Measurements from ENCODE around the gene MSL2.
"Not testable (repeated sequence)": the region's sequence is repeated elsewhere in the genome, so short reads cannot be mapped to it uniquely, and the experiment has no call there.

Gene MSL2

GRCh38 chr3:136136454-136136853, 59.7 kb downstream of the MSL2 start:
- H3K9me3 Mint-ChIP-seq = no peaks in the 10 kb centered on the region
- no peak overlapping the region for H3K27ac Mint-ChIP-seq
- H3K36me3 Mint-ChIP-seq = no peaks in the 10 kb centered on the region
- H3K27me3 Mint-ChIP-seq = no peaks in the 10 kb centered on the region
- H3K4me3 Mint-ChIP-seq = no peak overlapping the region
- peaks cover 15% of the 10 kb centered on the region for H3K4me1 Mint-ChIP-seq

GRCh38 chr3:136135039-136135802, 60.9 kb downstream of the MSL2 start:
- H3K27ac Mint-ChIP-seq = peak overlapping the region; percentile 60
- no peaks in the 10 kb centered on the region for H3K27me3 Mint-ChIP-seq
- peaks cover 6% of the 10 kb centered on the region for H3K4me1 Mint-ChIP-seq
- no peak overlapping the region for H3K4me3 Mint-ChIP-seq
- no peaks in the 10 kb centered on the region for H3K36me3 Mint-ChIP-seq
- no peaks in the 10 kb centered on the region for H3K9me3 Mint-ChIP-seq

GRCh38 chr3:136134091-136134490, 62.0 kb downstream of the MSL2 start:
- no peaks in the 10 kb centered on the region for H3K9me3 Mint-ChIP-seq
- H3K4me1 Mint-ChIP-seq = peaks cover 6% of the 10 kb centered on the region
- H3K36me3 Mint-ChIP-seq = peaks cover 3% of the 10 kb centered on the region
- no peak overlapping the region for H3K27ac Mint-ChIP-seq
- H3K27me3 Mint-ChIP-seq = no peaks in the 10 kb centered on the region
- no peak overlapping the region for H3K4me3 Mint-ChIP-seq

- H3K4me3 Mint-ChIP-seq, H3K9me3 Mint-ChIP-seq, H3K27ac Mint-ChIP-seq, H3K36me3 Mint-ChIP-seq, H3K27me3 Mint-ChIP-seq, H3K4me1 Mint-ChIP-seq: not testable (repeated sequence)
Measured at GRCh38 chr3:136131647-136132046, 64.5 kb downstream of the MSL2 start.

GRCh38 chr3:136122006-136122405, 74.1 kb downstream of the MSL2 start:
- H3K27me3 Mint-ChIP-seq = no peaks in the 10 kb centered on the region
- peaks cover 4% of the 10 kb centered on the region for H3K9me3 Mint-ChIP-seq
- H3K4me3 Mint-ChIP-seq = no peak overlapping the region
- no peak overlapping the region for H3K27ac Mint-ChIP-seq
- H3K4me1 Mint-ChIP-seq = no peaks in the 10 kb centered on the region
- H3K36me3 Mint-ChIP-seq = peaks cover 6% of the 10 kb centered on the region

GRCh38 chr3:136120373-136121348, 75.5 kb downstream of the MSL2 start:
- Mint-ChIP-seq H3K9me3 (peaks cover 8% of the 10 kb centered on the region), H3K27ac (no peak overlapping the region), H3K27me3 (peaks cover 2% of the 10 kb centered on the region)

GRCh38 chr3:136119783-136120182, 76.4 kb downstream of the MSL2 start:
- H3K27ac Mint-ChIP-seq, H3K4me1 Mint-ChIP-seq, H3K27me3 Mint-ChIP-seq, H3K9me3 Mint-ChIP-seq, H3K4me3 Mint-ChIP-seq: not testable (repeated sequence)
- peaks cover 10% of the 10 kb centered on the region for H3K36me3 Mint-ChIP-seq

More at GRCh38 chr3:136120373-136121348, 75.5 kb downstream of the MSL2 start:
- peaks cover 9% of the 10 kb centered on the region for H3K36me3 Mint-ChIP-seq
- no peaks in the 10 kb centered on the region for H3K4me1 Mint-ChIP-seq
- H3K4me3 Mint-ChIP-seq = no peak overlapping the region

- not testable (repeated sequence) for H3K27ac Mint-ChIP-seq, H3K4me3 Mint-ChIP-seq, H3K27me3 Mint-ChIP-seq, H3K9me3 Mint-ChIP-seq, H3K4me1 Mint-ChIP-seq
- peaks cover 10% of the 10 kb centered on the region for H3K36me3 Mint-ChIP-seq
Measured at GRCh38 chr3:136119332-136119731, 76.8 kb downstream of the MSL2 start.

- no peak overlapping the region for H3K4me3 Mint-ChIP-seq
- H3K36me3 Mint-ChIP-seq = peaks cover 19% of the 10 kb centered on the region
- H3K4me1 Mint-ChIP-seq = peaks cover 6% of the 10 kb centered on the region
- H3K9me3 Mint-ChIP-seq = peaks cover 8% of the 10 kb centered on the region
- H3K27me3 Mint-ChIP-seq = peaks cover 2% of the 10 kb centered on the region
- no peak overlapping the region for H3K27ac Mint-ChIP-seq
Measured at GRCh38 chr3:136114421-136114820, 81.7 kb downstream of the MSL2 start.

GRCh38 chr3:136110481-136110880, 85.7 kb downstream of the MSL2 start:
- no peaks in the 10 kb centered on the region for H3K9me3 Mint-ChIP-seq
- H3K4me3 Mint-ChIP-seq = no peak overlapping the region
- no peaks in the 10 kb centered on the region for H3K27me3 Mint-ChIP-seq
- H3K27ac Mint-ChIP-seq = no peak overlapping the region
- H3K4me1 Mint-ChIP-seq = peaks cover 14% of the 10 kb centered on the region
- H3K36me3 Mint-ChIP-seq = peaks cover 14% of the 10 kb centered on the region

- Mint-ChIP-seq H3K4me1 (peaks cover 19% of the 10 kb centered on the region), H3K27ac (no peak overlapping the region), H3K4me3 (no peak overlapping the region), H3K36me3 (peaks cover 12% of the 10 kb centered on the region), H3K27me3 (no peaks in the 10 kb centered on the region), H3K9me3 (no peaks in the 10 kb centered on the region)
Measured at GRCh38 chr3:136109499-136109898, 86.6 kb downstream of the MSL2 start.

GRCh38 chr3:136106101-136106500, 90.0 kb downstream of the MSL2 start:
- Mint-ChIP-seq H3K4me3 (no peak overlapping the region), H3K9me3 (no peaks in the 10 kb centered on the region), H3K27ac (no peak overlapping the region), H3K36me3 (peaks cover 4% of the 10 kb centered on the region), H3K27me3 (no peaks in the 10 kb centered on the region), H3K4me1 (peaks cover 19% of the 10 kb centered on the region)

GRCh38 chr3:136105044-136105443, 91.1 kb downstream of the MSL2 start:
- Mint-ChIP-seq H3K4me3 (no peak overlapping the region), H3K4me1 (peaks cover 19% of the 10 kb centered on the region), H3K9me3 (no peaks in the 10 kb centered on the region), H3K27ac (no peak overlapping the region), H3K36me3 (peaks cover 4% of the 10 kb centered on the region), H3K27me3 (no peaks in the 10 kb centered on the region)
